HepG2 (cell line): ENCODE data around the gene MYOC. TPM values are rescaled to one million over a fixed set of nuclear protein-coding genes. Genes with fewer than 3 reads are reported as not detected.

Experiments
- ATAC-seq: fragments of 200-7000 bp; cut with Tn5 transposase; 3 replicates; pipeline ENCODE4 v1.9.1; 2020; ENCODE audit warnings: mild to moderate bottlenecking, moderate library complexity
- BruUV-seq: library from RNA; stranded (reverse); fragments of 400-500 nt; replicated peaks from 2 replicates; lab custom pipeline; 2021; lab: Mats Ljungman, UMichigan
- CTCF ChIA-PET: fragments of 300-600 bp; formaldehyde crosslinking; extraction: SDS; loops from one replicate; lab custom pipeline; 2021; ENCODE audit warnings: low total read pairs, inconsistent platforms, low intra/inter-chr PET ratio; lab: Yijun Ruan, JAX
- POLR2A ChIA-PET: fragments of 350-600 bp; sonication (Branson Sonifier 250); formaldehyde crosslinking; loops from one replicate; lab custom pipeline; 2020; ENCODE audit warnings: antibody characterized with exemption, inconsistent platforms; lab: Yijun Ruan, JAX
- DNase-seq: peaks from one replicate; pipeline ENCODE4 v3.0.0-alpha.2; 2015; ENCODE audit warnings: low spot score
- FAIRE-seq: peaks from 3 replicates; lab custom pipeline; 2011; peaks lifted over from hg19 to GRCh38; lab: Jason Lieb, UNC
- H2AFZ ChIP-seq: one replicate; pipeline ENCODE4 v1.6.1; 2011; ENCODE audit warnings: low read length, inconsistent platforms
- H3K27ac ChIP-seq: fragments of 300-600 bp; 3 replicates; pipeline ENCODE4 v1.8.0; 2011; ENCODE audit warnings: mixed run types, mild to moderate bottlenecking, mixed read lengths, low read length, inconsistent platforms; ENCODE audit not compliant: insufficient read depth; ENCODE audit errors: extremely low read length
- H3K27me3 ChIP-seq, 2 experiments: fragments of 200-600 bp in 1 of 2; 2 replicates in 1 of 2; 3 replicates in 1 of 2; pipeline versions ENCODE4 v1.6.0 to v1.8.0; 2011; ENCODE audit warnings: low read length in 2 of 2, mild to moderate bottlenecking in 2 of 2, moderate library complexity in 2 of 2, inconsistent platforms in 1 of 2; ENCODE audit not compliant: insufficient read depth in 2 of 2, control insufficient read depth in 1 of 2
- H3K36me3 ChIP-seq, 2 experiments: fragments of 200-600 bp in 1 of 2; replicated peaks in 1 of 2; 2 replicates in 1 of 2; 3 replicates in 1 of 2; pipeline versions ENCODE4 v1.5.1 to v1.8.0; 2011; ENCODE audit warnings: low read length in 2 of 2, inconsistent platforms in 1 of 2; ENCODE audit not compliant: insufficient read depth in 2 of 2, control insufficient read depth in 1 of 2
- H3K4me1 ChIP-seq: 2 replicates; pipeline ENCODE4 v1.5.1; 2012; ENCODE audit warnings: low read length, inconsistent platforms; ENCODE audit not compliant: insufficient read depth
- H3K4me2 ChIP-seq: 2 replicates; pipeline ENCODE4 v1.6.0; 2011; ENCODE audit warnings: low read depth, low read length, inconsistent platforms
- H3K4me3 ChIP-seq, 3 experiments: fragments of 200-600 bp in 1 of 3; sonication (generic), shearing (Covaris generic) in 1 of 3; replicated peaks in 1 of 3; 2 replicates each; pipeline ENCODE4 v1.5.1; 2011 to 2016; ENCODE audit warnings: low read length in 3 of 3, inconsistent platforms in 2 of 3, low read depth in 2 of 3, mild to moderate bottlenecking in 2 of 3, control low read depth in 1 of 3, mixed read lengths in 1 of 3; ENCODE audit not compliant: insufficient read depth in 1 of 3
- H3K79me2 ChIP-seq: one replicate; pipeline ENCODE4 v1.6.1; 2011; ENCODE audit warnings: low read length, inconsistent platforms; ENCODE audit not compliant: insufficient read depth
- H3K9ac ChIP-seq: 2 replicates; pipeline ENCODE4 v1.6.0; 2011; ENCODE audit warnings: mild to moderate bottlenecking, low read depth, low read length, inconsistent platforms; ENCODE audit not compliant: insufficient read depth
- H3K9me3 ChIP-seq: 2 replicates; pipeline ENCODE4 v1.5.1; 2012; ENCODE audit warnings: mild to moderate bottlenecking, low read length
- H4K20me1 ChIP-seq: 2 replicates; pipeline ENCODE4 v1.6.0; 2011; ENCODE audit warnings: inconsistent platforms, mild to moderate bottlenecking, low read length, moderate library complexity; ENCODE audit not compliant: insufficient read depth
- ZNF768 ChIP-seq: sonication (generic); formaldehyde crosslinking; IDR thresholded peaks from 2 replicates; pipeline ENCODE4 v1.4.0; 2020; ENCODE audit warnings: missing genetic modification reagents
- WGBS: methylation state at CpG from one replicate; pipeline ENCODE4 v1.1.6; 2017; ENCODE audit warnings: low lambda C conversion rate; 5-methylcytosine and 5-hydroxymethylcytosine counted together
- in situ Hi-C: cut with HindIII; loops from 2 replicates; pipeline ENCODE4 v1.10.0; 2017; ENCODE audit warnings: low pct_unique_long_range_greater_than_20kb; ENCODE audit not compliant: extremely low pct_ligation_motif_present
- intact Hi-C: fragments of 100-400 bp; cut with micrococcal nuclease; formaldehyde crosslinking; loops from one replicate; pipeline ENCODE4 v1.10.0; 2022; ENCODE audit not compliant: unreplicated experiment
- polyA plus RNA-seq, 8 experiments: library from polyadenylated mRNA; depleted of rRNA in 3 of 8; stranded (reverse) in 7 of 8; unstranded in 1 of 8; fragments of >200 nt; fragmentation: Illumina TruSeq in 4 of 8; extraction: Trizol in 4 of 8; gene quantifications; 2 replicates each; pipeline versions ENCODE4 v1.2.1 to v1.2.3, GENCODE V29; 2011 to 2016; ENCODE audit warnings: low read depth in 4 of 8, missing spikeins in 1 of 8, mixed read lengths in 1 of 8; ENCODE audit not compliant: insufficient read depth in 1 of 8
- total RNA-seq, 5 experiments: library from RNA; depleted of rRNA; stranded (reverse); fragments of >200 nt; fragmentation: Illumina TruSeq; extraction: Trizol; gene quantifications; 2 replicates each; pipeline ENCODE4 v1.2.3, GENCODE V29; 2016; ENCODE audit warnings: low read depth in 1 of 5
- TF ChIP-seq, protein P1 (sequence below): sonication (generic); formaldehyde crosslinking; IDR thresholded peaks from 2 replicates; pipeline ENCODE4 v1.4.0; 2020; ENCODE audit warnings: low read depth, mild to moderate bottlenecking, missing genetic modification reagents

MYOC gene
- total and polyA plus RNA-seq, 2 of the 13 experiments (the other 11 are each of a cell fraction or from before 2014, with no cell fraction given), result not detected

DNA sequence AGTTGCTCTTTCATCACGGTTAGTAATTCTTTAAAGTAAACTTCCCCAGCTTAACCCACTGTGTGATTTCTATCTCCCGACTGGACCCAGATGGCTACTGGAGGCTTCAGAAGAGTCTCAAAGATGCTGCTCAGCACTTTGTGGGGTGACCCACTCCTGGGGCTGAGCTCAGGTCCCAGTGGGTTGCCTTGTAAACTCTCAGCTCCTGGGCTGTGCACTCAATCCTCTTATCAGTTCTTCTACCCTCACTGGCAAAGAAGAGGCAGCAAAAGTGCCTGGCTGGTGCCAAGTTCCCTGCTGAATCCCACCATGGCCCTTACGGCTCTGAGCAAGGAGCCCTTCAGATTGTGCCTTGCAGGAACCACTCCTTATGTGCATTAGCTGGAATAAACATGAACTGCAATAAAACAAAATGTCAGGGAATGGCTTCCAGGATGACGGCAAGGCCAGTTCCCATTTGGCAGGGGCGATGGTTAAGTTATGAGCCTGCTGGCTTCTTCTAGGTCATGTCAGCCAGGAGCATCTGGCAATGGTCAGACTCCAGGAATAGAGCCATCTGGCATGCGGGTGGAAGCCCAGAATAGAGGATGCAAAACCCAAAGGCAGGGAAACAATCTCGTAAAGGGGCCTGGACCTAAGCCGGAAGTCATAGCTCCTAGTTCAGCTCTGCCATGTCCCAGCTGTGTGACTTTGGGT lies 6.8 kb downstream of the MYOC start:
- Histone ChIP-seq H3K4me3 (peak overlapping the region; percentile 12 to 73 (median 49); a peak in 4 of 6 replicates), H3K27me3 (no peaks in the 10 kb centered on the region), H4K20me1 (no peaks in the 10 kb centered on the region), H3K9ac (peak overlapping the region; percentile 38; the same call in 1 of the 2 replicates), H3K4me1 (peaks cover 8% of the 10 kb centered on the region; the same call in 1 of the 2 replicates), H3K9me3 (no peaks in the 10 kb centered on the region), H3K4me2 (peak overlapping the region; percentile 82), H2AFZ (peak overlapping the region; percentile 79)
- DNase-seq (no peak), FAIRE-seq (no peak), ATAC-seq (peak; percentile 16; the same call in 2 of the 3 replicates)
- BruUV-seq, result no TSS peak
- POLR2A ChIA-PET, result interaction anchor here (1.3 kb wide), 1 partner anchor 96 kb away, joined by 4 read pairs; the partner anchor contains the start of gene VAMP4
- in situ Hi-C loops (loop anchor here (10.0 kb wide), 2 partner anchors 69 to 339 kb away; no protein-coding TSS in a partner anchor), intact Hi-C loops (loop anchor here (1.0 to 10.0 kb wide), 4 partner anchors 71 to 339 kb away; partner anchors contain the start of genes METTL13 and VAMP4)
- 33% methylated on average over 8 of the region's 8 CpGs for WGBS
- TF ChIP-seq, protein P1, sequence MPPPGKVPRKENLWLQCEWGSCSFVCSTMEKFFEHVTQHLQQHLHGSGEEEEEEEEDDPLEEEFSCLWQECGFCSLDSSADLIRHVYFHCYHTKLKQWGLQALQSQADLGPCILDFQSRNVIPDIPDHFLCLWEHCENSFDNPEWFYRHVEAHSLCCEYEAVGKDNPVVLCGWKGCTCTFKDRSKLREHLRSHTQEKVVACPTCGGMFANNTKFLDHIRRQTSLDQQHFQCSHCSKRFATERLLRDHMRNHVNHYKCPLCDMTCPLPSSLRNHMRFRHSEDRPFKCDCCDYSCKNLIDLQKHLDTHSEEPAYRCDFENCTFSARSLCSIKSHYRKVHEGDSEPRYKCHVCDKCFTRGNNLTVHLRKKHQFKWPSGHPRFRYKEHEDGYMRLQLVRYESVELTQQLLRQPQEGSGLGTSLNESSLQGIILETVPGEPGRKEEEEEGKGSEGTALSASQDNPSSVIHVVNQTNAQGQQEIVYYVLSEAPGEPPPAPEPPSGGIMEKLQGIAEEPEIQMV, result no peak
- 0 out of 2 replicates have a peak, but pooled peaks have one; percentile 84 for TF ChIP-seq ZNF768 (CRISPR knock-in tag)
- TF ChIP-seq, all 625 proteins: peak for 1
- H3K27ac ChIP-seq, result no peak overlapping the region
- H3K36me3 ChIP-seq, result no peaks in the 10 kb centered on the region
- CTCF ChIA-PET, result interaction anchor here (1.8 kb wide), 1 partner anchor 69 kb away, joined by 18 read pairs; no protein-coding TSS in a partner anchor
- H3K79me2 ChIP-seq, result no peaks in the 10 kb centered on the region
